HuH-7.5 (cell line): Measurements from ENCODE around the gene GREM2.

Experiments used
- DNase-seq: peaks from one replicate; pipeline ENCODE4 v3.0.0; 2011; ENCODE audit warnings: low spot score

GREM2 gene

DNA sequence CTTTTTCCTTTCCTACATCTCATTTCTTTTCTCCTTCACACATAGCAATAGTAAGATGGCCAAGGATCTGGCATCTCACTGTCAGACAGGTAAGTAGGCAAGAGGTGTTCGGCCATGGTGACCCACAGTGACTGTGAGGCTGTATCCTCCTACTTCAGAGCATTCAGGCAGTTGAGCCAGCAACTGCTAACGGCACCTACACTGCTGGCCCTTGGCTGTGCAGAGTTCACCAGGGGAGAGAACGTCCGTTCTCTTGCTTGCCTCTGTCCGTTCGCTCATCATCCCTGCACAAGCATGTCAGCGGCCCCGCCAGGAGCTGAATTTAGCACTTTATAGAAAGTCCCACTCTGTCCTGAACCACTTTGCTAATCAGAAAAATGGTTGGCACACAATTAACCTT is 113.6 kb downstream of the GREM2 start:
- no peak for DNase-seq

- no peak for DNase-seq
Measured at GRCh38 chr1:240497908-240498307, 114.0 kb downstream of the GREM2 start.

GRCh38 chr1:240496941-240497340 is 115.0 kb downstream of the GREM2 start:
- DNase-seq, result no peak

DNA sequence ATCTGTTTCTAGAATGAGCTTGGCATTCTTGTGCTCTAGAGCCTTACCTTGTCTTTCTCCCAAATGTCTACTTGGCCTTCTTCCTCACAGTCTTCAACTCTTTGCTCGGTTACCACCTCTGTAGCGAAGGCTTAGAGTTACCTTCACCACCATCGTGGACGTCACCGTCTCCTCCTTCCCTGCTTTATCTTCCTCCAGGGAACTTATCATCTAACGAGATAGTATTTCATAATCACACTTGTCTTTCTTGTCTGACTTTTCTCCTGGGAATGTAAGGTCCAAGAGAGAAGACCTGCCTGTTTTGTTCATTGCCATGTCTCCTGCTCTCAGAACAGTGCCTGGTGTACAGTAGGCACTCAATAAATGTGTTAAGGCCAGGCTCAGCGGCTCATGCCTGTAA is 115.6 kb downstream of the GREM2 start:
- no peak for DNase-seq

DNA sequence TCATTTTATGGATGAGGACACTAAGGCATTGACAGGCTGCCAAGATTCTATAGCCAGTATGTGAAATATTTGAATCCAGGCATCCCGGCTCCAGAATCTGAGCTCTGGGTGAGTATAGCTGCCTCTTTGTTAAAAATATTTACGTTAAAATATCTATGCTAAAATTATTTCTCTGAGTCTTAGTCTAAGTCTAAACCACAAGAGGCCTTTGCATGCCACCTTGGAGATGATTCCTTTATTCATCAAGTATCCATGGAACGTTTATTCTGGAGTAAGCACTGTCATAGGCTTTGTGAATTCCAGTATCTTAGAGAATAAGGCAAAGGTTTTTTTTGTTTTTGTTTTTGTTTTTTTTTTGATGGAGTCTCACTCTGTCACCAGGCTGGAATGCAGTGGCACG is 116.4 kb downstream of the GREM2 start:
- no peak for DNase-seq

- DNase-seq, result no peak
Measured at GRCh38 chr1:240492832-240493440, 119.0 kb downstream of the GREM2 start.

- no peak for DNase-seq
Measured at GRCh38 chr1:240491796-240492195, 120.2 kb downstream of the GREM2 start.

DNA sequence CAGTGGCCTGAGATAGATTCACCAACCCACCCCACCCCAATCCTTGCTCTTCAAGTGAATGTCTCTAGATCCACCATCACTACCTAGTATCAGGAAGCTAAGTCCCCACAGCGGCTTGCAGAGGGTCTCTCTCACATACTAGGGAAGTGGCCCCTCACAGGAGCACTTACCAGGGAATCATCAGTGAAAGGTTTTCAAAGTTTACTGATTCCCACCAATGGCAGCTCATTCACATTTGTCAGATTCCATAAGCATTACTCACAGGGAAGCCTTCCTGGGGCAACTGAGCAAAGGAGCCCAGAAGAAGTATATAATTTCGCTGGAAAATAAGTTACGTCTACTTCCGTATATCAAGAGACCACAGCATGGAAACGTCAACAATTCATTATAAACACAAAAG is 120.8 kb downstream of the GREM2 start:
- DNase-seq, result no peak

GRCh38 chr1:240487493-240487892 is 124.5 kb downstream of the GREM2 start:
- DNase-seq, result no peak

DNA sequence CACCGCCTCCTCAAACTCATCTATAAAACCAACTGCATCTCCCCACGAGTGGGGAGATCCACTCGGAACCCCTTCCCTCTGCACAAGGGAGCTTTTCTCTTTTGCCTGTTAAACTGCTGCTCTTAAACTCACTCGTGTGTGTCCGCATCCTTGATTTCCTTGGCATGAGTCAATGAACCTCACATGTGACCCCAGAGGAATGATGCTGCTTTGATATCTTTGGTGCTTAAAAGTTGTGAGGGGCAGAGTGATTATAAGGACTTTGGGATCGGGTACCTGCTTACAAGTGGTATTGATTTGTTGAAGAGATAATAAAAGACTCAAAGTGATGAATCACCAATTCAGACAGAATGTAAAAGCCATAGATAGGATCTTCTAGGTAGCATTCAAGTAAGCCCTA is 125.3 kb downstream of the GREM2 start:
- DNase-seq, result no peak

DNA sequence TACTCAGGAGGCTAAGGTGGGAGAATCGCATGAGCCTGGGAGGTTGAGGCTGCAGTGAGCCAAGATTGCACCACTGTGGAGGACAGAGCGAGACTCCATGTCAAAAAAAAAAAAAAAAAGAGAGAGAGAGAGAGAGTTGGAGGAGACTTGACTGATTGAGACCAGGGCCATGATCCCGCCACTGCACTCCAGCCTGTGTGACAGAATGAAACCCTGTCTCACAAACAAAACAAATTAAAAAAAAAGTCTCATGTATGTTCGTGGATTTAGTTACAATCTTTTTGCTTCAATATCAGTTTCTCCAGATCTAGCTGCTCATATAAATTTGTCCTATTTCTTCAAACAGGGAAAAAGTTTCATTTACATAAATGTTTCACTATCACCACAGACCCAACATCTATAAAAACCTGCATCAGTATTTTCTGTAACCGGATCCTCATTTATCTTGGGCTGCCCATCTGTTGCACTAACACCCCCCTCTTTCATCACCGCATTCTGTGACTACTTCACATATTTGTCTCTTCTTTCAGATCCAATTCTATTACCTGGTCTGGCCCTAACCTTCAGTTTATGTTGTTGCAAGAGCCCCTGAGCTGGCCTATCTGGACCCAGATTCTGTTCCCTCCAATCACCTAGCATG is 127.0 kb downstream of the GREM2 start:
- no peak for DNase-seq

GRCh38 chr1:240478536-240478935 is 133.4 kb downstream of the GREM2 start:
- no peak for DNase-seq

DNA sequence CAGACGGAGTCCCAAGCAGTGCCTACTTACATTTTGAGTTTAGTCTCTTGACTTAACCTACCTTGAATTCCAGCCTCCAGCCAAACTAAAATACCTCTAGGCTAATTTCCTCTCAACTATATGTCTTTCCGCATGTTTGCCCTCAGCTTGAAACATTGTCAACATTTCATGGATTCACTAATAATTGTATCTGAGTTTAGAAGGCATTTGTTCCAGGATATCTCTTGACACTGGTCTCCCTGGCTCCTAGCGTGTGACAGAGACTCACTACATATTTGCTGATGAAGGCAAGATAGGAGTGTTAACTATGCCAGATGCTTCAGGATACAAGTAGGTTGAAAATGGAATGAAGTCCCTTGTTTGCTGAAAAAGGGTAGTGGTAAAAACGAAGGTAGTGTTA is 136.1 kb downstream of the GREM2 start:
- no peak for DNase-seq

- no peak for DNase-seq
Measured at GRCh38 chr1:240474133-240474614, 137.8 kb downstream of the GREM2 start.

GRCh38 chr1:240468656-240469055 is 143.3 kb downstream of the GREM2 start:
- no peak for DNase-seq

DNA sequence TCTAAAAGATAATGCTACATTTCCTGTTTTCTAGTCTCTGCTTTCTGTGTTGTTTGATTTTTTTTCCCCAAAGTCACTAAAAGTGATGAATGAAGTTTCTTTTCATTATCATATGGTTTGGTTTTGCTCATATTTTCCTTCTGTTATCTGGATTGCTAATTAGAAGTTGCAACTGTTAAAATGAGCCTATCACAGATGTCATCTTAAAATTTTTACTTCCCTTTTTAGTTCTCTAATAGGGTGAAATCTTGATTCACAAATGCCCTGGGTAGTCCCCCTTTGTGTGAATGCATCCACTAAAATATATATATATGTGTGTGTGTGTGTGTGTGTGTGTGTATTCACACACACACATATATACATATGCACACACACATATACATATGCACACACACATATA is 144.1 kb downstream of the GREM2 start:
- DNase-seq, result no peak

DNA sequence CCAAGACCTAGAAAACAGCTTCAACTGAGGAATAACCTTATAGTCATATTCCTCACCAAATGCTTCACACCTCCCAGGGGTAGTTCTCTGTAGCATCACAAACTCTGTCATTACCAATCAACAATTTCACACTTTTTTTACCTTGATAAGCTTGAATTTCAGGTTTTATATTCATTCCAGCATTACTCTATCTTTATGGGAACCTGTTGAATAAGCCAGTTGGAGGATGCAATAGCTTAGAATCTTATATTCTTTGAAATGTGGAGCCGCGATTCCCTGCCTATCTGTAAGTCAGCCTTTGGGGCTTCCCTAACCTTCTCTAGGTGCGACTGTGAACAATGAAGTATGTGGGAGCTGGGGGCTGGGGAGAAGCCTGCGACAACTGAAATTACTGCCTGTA is 145.4 kb downstream of the GREM2 start:
- DNase-seq, result no peak

DNA sequence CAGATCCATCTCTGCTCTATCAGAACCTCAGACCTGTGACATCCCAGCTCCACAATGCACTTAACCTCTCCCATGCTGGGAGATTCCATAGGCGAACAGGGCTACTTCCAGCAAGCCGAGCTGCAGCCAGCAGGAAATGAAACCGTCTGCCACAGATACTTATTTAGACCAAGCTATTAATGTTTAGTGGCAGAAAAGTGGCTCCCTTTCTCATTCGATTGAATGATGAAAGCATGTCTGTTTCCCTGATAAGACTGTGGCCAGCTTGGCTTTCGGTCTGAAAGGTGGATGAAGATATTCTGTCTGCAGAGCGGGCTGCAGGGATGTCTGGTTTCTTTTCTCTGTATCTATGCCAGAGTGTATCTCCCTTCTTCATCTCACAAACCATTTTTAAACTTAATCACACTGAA is 146.4 kb downstream of the GREM2 start:
- no peak for DNase-seq

- DNase-seq, result no peak
Measured at GRCh38 chr1:240464099-240464498, 147.9 kb downstream of the GREM2 start.

DNA sequence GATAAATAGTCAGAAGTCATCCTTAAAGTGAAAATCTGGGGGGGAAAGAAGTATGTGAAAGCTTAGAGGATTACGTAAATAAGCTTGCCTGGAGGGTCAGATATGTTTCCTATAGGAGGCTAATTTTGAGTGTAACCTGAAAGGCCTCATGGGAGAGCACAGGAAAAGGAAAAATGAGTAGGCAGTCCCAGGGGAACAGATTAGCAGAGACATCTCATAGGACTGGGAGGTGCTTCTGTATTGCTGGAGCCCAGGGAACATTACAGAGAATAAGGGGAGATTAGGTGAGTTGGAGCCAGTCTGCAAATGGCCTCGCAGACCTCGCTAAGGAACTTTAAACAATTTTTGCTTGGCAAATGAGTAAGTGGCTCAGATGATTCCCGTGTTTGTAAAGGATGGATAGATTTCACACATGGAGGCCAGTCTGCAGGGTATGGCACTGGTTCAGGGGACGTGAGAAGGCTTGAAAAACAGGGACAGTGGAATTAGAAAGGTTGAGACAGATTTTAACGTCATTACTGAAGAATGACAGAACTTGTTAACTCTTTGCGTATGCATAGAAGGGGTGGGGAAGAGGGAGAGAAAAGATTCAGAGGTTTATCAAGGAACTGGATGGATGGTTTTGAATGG is 149.1 kb downstream of the GREM2 start:
- no peak for DNase-seq

DNA sequence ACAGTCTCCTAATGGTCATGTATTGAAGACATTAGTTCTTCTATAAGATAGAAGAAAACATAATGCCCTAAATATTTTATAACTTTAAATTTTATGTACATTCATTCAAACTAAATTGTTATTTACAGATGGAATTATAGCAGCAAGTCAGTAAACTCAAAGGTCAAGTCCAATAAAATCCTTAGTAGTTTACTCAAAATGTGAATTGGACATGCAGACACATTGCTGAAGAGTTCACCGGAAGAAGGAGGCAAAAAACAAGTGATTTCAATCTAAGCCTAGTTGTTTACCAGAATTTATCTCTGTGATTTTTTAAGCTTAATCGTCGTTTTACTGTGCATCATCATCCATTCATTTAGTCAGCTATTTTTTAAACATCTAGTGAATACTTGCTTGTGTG is 149.7 kb downstream of the GREM2 start:
- DNase-seq, result no peak

- no peak for DNase-seq
Measured at GRCh38 chr1:240457203-240457602, 154.8 kb downstream of the GREM2 start.

- no peak for DNase-seq
Measured at GRCh38 chr1:240455228-240455821, 156.6 kb downstream of the GREM2 start.
